Bronchial epithelial cell (primary cell): ENCODE data around the gene HSD17B1. TPM values are rescaled to one million over a fixed set of nuclear protein-coding genes. Genes with fewer than 3 reads are reported as not detected.

Experiments
- DNase-seq: peaks from one replicate; pipeline ENCODE4 v3.0.0-alpha.2; 2010; ENCODE audit warnings: low read depth
- FAIRE-seq: peaks from 2 replicates; lab custom pipeline; 2011; peaks lifted over from hg19 to GRCh38; lab: Jason Lieb, UNC
- H3K27me3 ChIP-seq: 2 replicates; pipeline ENCODE4 v1.5.1; 2011; ENCODE audit warnings: low read length; ENCODE audit not compliant: control insufficient read depth, insufficient read depth
- H3K36me3 ChIP-seq: 2 replicates; pipeline ENCODE4 v1.5.1; 2011; ENCODE audit warnings: low read length; ENCODE audit not compliant: control insufficient read depth, insufficient read depth
- H3K4me3 ChIP-seq: 2 replicates; pipeline ENCODE4 v1.5.1; 2011; ENCODE audit warnings: mild to moderate bottlenecking, low read depth, low read length, control low read depth
- total RNA-seq: library from RNA; depleted of rRNA; stranded (reverse); fragments of >200 nt; gene quantifications from 2 replicates; pipeline ENCODE4 v1.2.1, GENCODE V29; 2014
- TF ChIP-seq, protein P1 (sequence below): IDR thresholded peaks from 2 replicates; pipeline ENCODE4 v1.5.1; 2011; ENCODE audit warnings: mild to moderate bottlenecking, moderate library complexity, low read length, control low read depth, inconsistent platforms; ENCODE audit not compliant: insufficient read depth, severe bottlenecking

Gene HSD17B1
- total RNA-seq, 1 donor from 2014 or later = 7.4 TPM

DNA sequence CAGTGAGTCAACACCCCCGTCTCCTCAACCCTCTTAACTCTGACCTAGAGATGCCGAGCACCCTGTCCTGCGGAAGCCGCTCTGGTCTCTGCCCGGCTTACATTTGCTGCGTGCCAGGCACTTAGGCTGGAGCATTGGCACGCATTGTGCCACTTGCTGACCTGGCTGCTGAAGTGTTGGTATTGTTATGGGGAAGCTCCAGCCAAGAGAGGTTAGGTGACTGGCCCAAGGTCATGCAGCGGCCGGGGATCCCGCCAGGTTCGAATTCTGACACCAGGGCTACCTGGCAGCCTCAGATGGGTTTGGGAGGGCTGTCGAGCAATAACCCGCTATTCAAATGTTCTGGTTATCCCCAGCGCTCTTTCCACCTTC lies 5.0 kb upstream of the HSD17B1 start:
- FAIRE-seq (no peak), DNase-seq (no peak)
- Histone ChIP-seq H3K4me3 (no peak overlapping the region), H3K27me3 (no peaks in the 10 kb centered on the region), H3K36me3 (peaks cover 9% of the 10 kb centered on the region)
- TF ChIP-seq, protein P1, sequence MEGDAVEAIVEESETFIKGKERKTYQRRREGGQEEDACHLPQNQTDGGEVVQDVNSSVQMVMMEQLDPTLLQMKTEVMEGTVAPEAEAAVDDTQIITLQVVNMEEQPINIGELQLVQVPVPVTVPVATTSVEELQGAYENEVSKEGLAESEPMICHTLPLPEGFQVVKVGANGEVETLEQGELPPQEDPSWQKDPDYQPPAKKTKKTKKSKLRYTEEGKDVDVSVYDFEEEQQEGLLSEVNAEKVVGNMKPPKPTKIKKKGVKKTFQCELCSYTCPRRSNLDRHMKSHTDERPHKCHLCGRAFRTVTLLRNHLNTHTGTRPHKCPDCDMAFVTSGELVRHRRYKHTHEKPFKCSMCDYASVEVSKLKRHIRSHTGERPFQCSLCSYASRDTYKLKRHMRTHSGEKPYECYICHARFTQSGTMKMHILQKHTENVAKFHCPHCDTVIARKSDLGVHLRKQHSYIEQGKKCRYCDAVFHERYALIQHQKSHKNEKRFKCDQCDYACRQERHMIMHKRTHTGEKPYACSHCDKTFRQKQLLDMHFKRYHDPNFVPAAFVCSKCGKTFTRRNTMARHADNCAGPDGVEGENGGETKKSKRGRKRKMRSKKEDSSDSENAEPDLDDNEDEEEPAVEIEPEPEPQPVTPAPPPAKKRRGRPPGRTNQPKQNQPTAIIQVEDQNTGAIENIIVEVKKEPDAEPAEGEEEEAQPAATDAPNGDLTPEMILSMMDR = no peak

DNA sequence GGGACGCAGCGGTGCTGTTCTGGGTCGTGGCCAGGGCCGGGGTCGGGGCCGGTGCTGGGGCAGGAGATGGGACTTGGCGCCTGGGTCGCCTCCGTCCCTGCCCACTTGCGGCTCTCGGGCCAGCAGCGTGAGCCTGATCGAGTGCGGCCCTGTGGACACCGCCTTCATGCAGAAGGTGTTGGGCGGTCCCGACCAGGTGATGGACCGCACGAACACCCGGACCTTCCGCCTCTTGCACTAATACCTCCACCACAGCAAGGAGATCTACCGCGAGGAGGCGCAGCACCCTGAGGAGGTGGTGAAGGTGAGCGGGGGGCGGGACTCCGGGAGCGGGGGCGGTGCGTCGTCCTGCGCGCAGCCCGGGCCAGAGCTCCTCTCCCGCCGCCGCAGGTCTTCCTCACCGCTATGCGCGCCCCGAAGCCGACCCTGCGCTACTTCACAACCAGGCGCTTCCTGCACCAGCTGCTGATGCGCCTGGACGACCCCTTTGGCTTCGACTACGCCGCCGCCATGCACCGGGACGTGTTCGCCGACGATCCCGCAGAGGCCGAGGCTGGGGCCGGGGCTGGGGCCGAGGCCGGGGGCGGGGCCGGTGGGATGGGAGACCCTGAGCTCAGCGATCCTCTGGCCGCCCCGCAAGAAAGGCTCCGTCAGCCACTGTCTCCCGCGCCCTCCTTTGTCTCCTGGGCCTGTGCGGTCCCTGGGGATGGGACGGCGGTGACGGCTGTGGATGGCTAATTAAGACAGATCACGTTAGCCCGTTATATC lies 4.5 kb upstream of the HSD17B1 start:
- FAIRE-seq (no peak), DNase-seq (peak; percentile 72)
- H3K4me3 ChIP-seq = peak overlapping the region; percentile 46

DNA sequence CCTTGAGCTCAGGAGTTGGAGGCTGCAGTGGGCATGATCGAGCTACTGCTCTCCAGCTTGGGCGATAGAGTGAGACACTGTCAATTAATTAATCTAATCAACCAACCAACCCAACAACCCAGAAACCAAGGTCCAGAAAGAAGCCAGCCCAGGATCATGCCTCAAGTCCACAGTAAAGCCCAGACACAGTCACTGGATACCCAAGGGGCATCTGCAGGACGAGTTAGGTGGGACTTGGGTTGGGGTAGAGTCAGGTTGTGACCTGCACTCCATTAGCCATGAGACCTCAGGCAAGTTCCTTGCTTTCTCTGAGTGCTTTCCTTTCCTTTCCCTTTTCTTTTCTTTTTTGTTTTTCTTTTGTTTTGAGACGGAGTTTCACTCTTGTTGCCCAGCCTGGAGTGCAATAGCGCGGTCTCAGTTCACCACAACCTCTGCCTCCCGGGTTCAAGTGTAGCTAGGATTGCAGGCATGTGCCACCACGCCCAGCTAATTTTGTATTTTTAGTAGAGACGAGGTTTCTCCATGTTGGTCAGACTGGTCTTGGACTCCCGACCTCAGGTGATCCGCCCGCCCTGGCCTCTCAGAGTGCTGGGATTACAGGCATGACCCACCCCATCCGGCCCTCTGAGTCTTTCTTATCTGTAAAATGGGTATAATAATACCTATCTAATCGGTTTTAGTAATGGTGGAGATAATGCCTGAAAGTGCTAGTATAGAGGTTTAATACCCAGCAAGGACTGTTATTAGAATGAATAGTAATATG lies 3.5 kb upstream of the HSD17B1 start:
- DNase-seq = no peak

More for the DNA sequence above, 4.5 kb upstream of the HSD17B1 start:
- TF ChIP-seq, protein P1 = peak; percentile 84
- Histone ChIP-seq H3K36me3 (peaks cover 6% of the 10 kb centered on the region), H3K27me3 (no peaks in the 10 kb centered on the region)

DNA sequence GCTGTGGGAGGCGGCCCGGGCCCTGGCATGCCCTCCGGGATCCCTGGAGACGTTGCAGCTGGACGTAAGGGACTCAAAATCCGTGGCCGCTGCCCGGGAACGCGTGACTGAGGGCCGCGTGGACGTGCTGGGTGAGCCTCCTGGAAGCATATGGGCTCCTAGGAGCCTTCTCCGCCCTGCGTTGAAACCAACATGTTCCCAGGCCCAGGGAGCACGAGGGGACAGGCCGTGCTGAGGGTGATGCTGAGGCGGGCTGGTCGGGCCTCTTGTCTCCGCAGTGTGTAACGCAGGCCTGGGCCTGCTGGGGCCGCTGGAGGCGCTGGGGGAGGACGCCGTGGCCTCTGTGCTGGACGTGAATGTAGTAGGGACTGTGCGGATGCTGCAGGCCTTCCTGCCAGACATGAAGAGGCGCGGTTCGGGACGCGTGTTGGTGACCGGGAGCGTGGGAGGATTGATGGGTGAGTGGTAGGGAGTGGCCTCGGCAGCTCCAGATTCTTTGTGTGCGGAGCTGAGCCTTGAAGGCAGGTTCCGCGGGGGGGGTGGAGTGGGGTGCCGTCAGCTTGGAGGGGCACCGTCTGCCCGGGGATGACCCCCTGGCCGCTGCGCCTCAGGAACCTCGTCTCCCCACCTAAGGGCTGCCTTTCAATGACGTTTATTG lies 567 bp downstream of the HSD17B1 start:
- DNase-seq (peak; percentile 81), FAIRE-seq (no peak)
- Histone ChIP-seq H3K27me3 (no peaks in the 10 kb centered on the region), H3K36me3 (no peaks in the 10 kb centered on the region), H3K4me3 (peak overlapping the region; percentile 78)
- TF ChIP-seq, protein P1 = peak; percentile 47

More for the DNA sequence above, 3.5 kb upstream of the HSD17B1 start:
- FAIRE-seq = peak; percentile 36
- no peak overlapping the region for H3K4me3 ChIP-seq
- TF ChIP-seq, protein P1 = no peak
- H3K27me3 ChIP-seq = no peaks in the 10 kb centered on the region
- peaks cover 2% of the 10 kb centered on the region for H3K36me3 ChIP-seq

DNA sequence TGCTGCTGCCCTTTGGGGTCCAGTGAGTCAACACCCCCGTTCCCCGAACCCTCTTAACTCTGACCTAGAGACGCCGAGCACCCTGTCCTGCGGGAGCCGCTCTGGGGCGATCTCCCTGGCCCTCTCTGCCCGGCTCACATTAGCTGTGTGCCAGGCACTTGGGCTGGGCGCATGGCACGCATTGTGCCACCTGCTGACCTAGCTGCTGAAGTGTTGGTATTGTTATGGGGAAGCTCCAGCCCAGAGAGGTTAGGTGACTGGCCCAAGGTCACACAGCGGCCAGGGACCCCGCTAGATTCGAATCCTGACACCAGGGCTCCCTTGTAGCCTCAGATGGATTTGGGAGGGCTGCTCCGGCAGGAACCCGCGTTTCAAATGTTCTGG lies 1.1 kb downstream of the HSD17B1 start:
- Histone ChIP-seq H3K4me3 (peak overlapping the region; percentile 78), H3K27me3 (no peaks in the 10 kb centered on the region), H3K36me3 (no peaks in the 10 kb centered on the region)
- TF ChIP-seq, protein P1 = peak; percentile 44
- no peak for FAIRE-seq
- peak; percentile 32 for DNase-seq
